Measurements from ENCODE around the gene OR8G5. TPM values are rescaled to one million over a fixed set of nuclear protein-coding genes. Genes with fewer than 3 reads are reported as not detected.
"Not testable (repeated sequence)": the region's sequence is repeated elsewhere in the genome, so short reads cannot be mapped to it uniquely, and the experiment has no call there.

OR8G5 gene
- total RNA-seq, 2 donors from 2014 or later: not detected

DNA sequence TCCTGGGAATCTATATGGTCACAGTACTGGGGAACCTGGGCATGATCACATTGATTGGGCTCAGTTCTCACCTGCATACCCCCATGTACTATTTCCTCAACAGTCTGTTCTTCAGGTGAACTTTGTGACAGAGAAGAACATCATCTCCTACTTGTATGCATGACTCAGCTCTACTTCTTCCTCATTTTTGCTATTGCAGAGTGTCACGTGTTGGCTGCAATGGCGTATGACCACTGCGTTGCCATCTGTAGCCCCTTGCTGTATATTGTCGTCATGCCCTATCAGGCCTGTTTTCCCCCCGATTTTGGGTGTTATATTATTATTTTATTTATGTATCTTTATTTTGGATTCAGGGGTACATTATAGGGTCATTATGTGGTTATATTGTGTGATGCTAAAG, 17.7 kb upstream of the OR8G5 start:
- no peaks in the 10 kb centered on the region for H3K4me1 ChIP-seq (ENCODE audit: control insufficient read depth in 1 of 2, low read depth in 2 of 2)
- no peaks in the 10 kb centered on the region for H3K36me3 ChIP-seq
- H3K27ac ChIP-seq: no peak overlapping the region
- no peak overlapping the region for H3K4me3 ChIP-seq
- no peak for ATAC-seq (ENCODE audit: insufficient number of reproducible peaks, low FRiP score, low read depth)
- TF ChIP-seq, protein P1, sequence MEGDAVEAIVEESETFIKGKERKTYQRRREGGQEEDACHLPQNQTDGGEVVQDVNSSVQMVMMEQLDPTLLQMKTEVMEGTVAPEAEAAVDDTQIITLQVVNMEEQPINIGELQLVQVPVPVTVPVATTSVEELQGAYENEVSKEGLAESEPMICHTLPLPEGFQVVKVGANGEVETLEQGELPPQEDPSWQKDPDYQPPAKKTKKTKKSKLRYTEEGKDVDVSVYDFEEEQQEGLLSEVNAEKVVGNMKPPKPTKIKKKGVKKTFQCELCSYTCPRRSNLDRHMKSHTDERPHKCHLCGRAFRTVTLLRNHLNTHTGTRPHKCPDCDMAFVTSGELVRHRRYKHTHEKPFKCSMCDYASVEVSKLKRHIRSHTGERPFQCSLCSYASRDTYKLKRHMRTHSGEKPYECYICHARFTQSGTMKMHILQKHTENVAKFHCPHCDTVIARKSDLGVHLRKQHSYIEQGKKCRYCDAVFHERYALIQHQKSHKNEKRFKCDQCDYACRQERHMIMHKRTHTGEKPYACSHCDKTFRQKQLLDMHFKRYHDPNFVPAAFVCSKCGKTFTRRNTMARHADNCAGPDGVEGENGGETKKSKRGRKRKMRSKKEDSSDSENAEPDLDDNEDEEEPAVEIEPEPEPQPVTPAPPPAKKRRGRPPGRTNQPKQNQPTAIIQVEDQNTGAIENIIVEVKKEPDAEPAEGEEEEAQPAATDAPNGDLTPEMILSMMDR (IDR thresholded peaks at IDR 0.05): no peak
- H3K27me3 ChIP-seq (replicated peaks; ENCODE audit: insufficient read depth): no peaks in the 10 kb centered on the region
- no peak for DNase-seq (ENCODE audit: low spot score)
- H3K9me3 ChIP-seq: no peaks in the 10 kb centered on the region

- ATAC-seq (ENCODE audit: insufficient number of reproducible peaks, low FRiP score, low read depth) (no peak), DNase-seq (ENCODE audit: low spot score) (no peak)
- H3K27ac ChIP-seq: no peak within 1 kb of the TSS
- TF ChIP-seq, protein P1 (IDR thresholded peaks at IDR 0.05): no peak
- H3K4me1 ChIP-seq (ENCODE audit: control insufficient read depth in 1 of 2, low read depth in 2 of 2): no peaks in the 10 kb centered on the region
- no peaks in the 10 kb centered on the region for H3K27me3 ChIP-seq (replicated peaks; ENCODE audit: insufficient read depth)
- no peak within 1 kb of the TSS for H3K4me3 ChIP-seq
- H3K36me3 ChIP-seq: no peaks in the 10 kb centered on the region
- H3K9me3 ChIP-seq: no peaks in the 10 kb centered on the region
Observed at GRCh38 chr11:124240621-124241397, 15.4 kb upstream of the OR8G5 start, which contains the start of gene OR8G1. OR8G1 (plus strand) TSS chr11:124241095; CDS start chr11:124249676, 8,581 bp downstream.

DNA sequence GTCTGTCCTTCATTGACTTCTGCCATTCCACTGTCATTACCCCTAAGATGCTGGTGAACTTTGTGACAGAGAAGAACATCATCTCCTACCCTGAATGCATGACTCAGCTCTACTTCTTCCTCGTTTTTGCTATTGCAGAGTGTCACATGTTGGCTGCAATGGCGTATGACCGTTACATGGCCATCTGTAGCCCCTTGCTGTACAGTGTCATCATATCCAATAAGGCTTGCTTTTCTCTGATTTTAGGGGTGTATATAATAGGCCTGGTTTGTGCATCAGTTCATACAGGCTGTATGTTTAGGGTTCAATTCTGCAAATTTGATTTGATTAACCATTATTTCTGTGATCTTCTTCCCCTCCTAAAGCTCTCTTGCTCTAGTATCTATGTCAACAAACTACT, 6.3 kb upstream of the OR8G5 start:
- not testable (repeated sequence) for ATAC-seq (ENCODE audit: insufficient number of reproducible peaks, low FRiP score, low read depth); H3K4me3 ChIP-seq; H3K9me3 ChIP-seq; H3K4me1 ChIP-seq (ENCODE audit: control insufficient read depth in 1 of 2, low read depth in 2 of 2); H3K27me3 ChIP-seq (replicated peaks; ENCODE audit: insufficient read depth); DNase-seq (ENCODE audit: low spot score); H3K27ac ChIP-seq; H3K36me3 ChIP-seq

- H3K9me3 ChIP-seq; ATAC-seq (ENCODE audit: insufficient number of reproducible peaks, low FRiP score, low read depth); H3K36me3 ChIP-seq; DNase-seq (ENCODE audit: low spot score); H3K4me3 ChIP-seq; H3K27ac ChIP-seq; H3K4me1 ChIP-seq (ENCODE audit: control insufficient read depth in 1 of 2, low read depth in 2 of 2); H3K27me3 ChIP-seq (replicated peaks; ENCODE audit: insufficient read depth): not testable (repeated sequence)
Observed at GRCh38 chr11:124265041-124265440, 8.9 kb downstream of the OR8G5 start.

- not testable (repeated sequence) for H3K9me3 ChIP-seq; H3K27me3 ChIP-seq (replicated peaks; ENCODE audit: insufficient read depth); H3K4me3 ChIP-seq; DNase-seq (ENCODE audit: low spot score); H3K36me3 ChIP-seq; ATAC-seq (ENCODE audit: insufficient number of reproducible peaks, low FRiP score, low read depth); H3K27ac ChIP-seq; H3K4me1 ChIP-seq (ENCODE audit: control insufficient read depth in 1 of 2, low read depth in 2 of 2)
Observed at GRCh38 chr11:124270886-124271285, 14.7 kb downstream of the OR8G5 start.

GRCh38 chr11:124274000-124274399, 17.8 kb downstream of the OR8G5 start:
- TF ChIP-seq, protein P1 (IDR thresholded peaks at IDR 0.05): no peak
- Histone ChIP-seq H3K27ac (no peak overlapping the region), H3K4me3 (no peak overlapping the region), H3K27me3 (replicated peaks; ENCODE audit: insufficient read depth) (no peaks in the 10 kb centered on the region), H3K9me3 (no peaks in the 10 kb centered on the region), H3K36me3 (no peaks in the 10 kb centered on the region), H3K4me1 (ENCODE audit: control insufficient read depth in 1 of 2, low read depth in 2 of 2) (no peaks in the 10 kb centered on the region)
- no peak for ATAC-seq (ENCODE audit: insufficient number of reproducible peaks, low FRiP score, low read depth)
- no peak for DNase-seq (ENCODE audit: low spot score)
